B cell (primary cell): ENCODE data around the gene FGD4.

Experiments used
- CTCF ChIP-seq: fragments of 200-600 bp; IDR thresholded peaks from one replicate; pipeline ENCODE4 v1.8.0; 2022; ENCODE audit warnings: antibody characterized with exemption, mild to moderate bottlenecking
- EZH2 ChIP-seq: IDR thresholded peaks from 2 replicates; pipeline ENCODE4 v1.6.1; 2012; ENCODE audit warnings: borderline replicate concordance, low read depth, mild to moderate bottlenecking, moderate library complexity, low read length; ENCODE audit not compliant: insufficient read depth, poor library complexity, severe bottlenecking

- TF ChIP-seq CTCF: no peak
- TF ChIP-seq EZH2: no peak
Measured at GRCh38 chr12:32379213-32379612, 20.1 kb upstream of the FGD4 start.
